ENCODE results near the gene EXOC5. TPM values are rescaled to one million over a fixed set of nuclear protein-coding genes. Genes with fewer than 3 reads are reported as not detected.
A peak's percentile ranks its signal among the peaks of the same experiment; 100 is the strongest.

The EXOC5 gene
- total RNA-seq, 1 experiment from 2014 or later = 69.8 TPM

DNA sequence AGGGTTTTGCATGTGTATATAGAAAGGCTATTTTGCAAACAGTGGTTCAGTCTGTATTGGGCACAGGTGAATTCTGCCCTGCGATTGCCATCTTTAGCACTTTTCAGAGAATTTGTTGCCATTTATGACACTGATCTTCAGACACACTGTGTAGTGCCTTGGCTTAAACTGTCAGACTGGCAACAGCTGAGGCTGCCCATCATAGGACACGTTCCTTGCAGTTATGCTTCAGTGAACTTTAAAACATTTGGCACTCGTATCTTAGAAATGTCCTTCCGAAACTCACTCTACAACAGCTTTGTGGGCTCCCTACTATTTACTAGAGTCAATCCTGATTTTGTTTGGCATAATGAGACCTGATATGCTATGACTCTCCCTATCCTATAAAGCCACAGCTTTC, 29.1 kb upstream of the EXOC5 start:
- Histone ChIP-seq H3K4me1 (peaks cover under 1% of the 10 kb centered on the region; the same call in 1 of the 2 replicates), H3K36me3 (ENCODE audit: control insufficient read depth, insufficient read depth, low read length) (no peaks in the 10 kb centered on the region), H3K9me3 (no peaks in the 10 kb centered on the region), H3K4me3 (ENCODE audit: low read depth, low read length) (no peak overlapping the region), H3K27me3 (replicated peaks; ENCODE audit: control insufficient read depth, insufficient read depth, low read length) (no peaks in the 10 kb centered on the region)
- H3K27me3 Mint-ChIP-seq (ENCODE audit: insufficient read depth, unreplicated experiment) = no peaks in the 10 kb centered on the region
- no peak overlapping the region for H3K27ac Mint-ChIP-seq (ENCODE audit: unreplicated experiment)
- POLR2A ChIA-PET = no interaction called here
- no peak for DNase-seq
- intact Hi-C loops (cut with micrococcal nuclease; ENCODE audit: unreplicated experiment) = loop anchor here (10.0 kb wide), 2 partner anchors 233 to 633 kb away; no protein-coding TSS in a partner anchor
- no peaks in the 10 kb centered on the region for H3K4me1 Mint-ChIP-seq (ENCODE audit: low read depth, unreplicated experiment)
- no peak overlapping the region for H3K4me3 Mint-ChIP-seq (ENCODE audit: unreplicated experiment)
- TF ChIP-seq, protein P1, sequence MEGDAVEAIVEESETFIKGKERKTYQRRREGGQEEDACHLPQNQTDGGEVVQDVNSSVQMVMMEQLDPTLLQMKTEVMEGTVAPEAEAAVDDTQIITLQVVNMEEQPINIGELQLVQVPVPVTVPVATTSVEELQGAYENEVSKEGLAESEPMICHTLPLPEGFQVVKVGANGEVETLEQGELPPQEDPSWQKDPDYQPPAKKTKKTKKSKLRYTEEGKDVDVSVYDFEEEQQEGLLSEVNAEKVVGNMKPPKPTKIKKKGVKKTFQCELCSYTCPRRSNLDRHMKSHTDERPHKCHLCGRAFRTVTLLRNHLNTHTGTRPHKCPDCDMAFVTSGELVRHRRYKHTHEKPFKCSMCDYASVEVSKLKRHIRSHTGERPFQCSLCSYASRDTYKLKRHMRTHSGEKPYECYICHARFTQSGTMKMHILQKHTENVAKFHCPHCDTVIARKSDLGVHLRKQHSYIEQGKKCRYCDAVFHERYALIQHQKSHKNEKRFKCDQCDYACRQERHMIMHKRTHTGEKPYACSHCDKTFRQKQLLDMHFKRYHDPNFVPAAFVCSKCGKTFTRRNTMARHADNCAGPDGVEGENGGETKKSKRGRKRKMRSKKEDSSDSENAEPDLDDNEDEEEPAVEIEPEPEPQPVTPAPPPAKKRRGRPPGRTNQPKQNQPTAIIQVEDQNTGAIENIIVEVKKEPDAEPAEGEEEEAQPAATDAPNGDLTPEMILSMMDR (IDR thresholded peaks at IDR 0.05; ENCODE audit: insufficient read depth in 1 of 2, low read depth in 1 of 2, low read length in 1 of 2, severe bottlenecking in 1 of 2, unreplicated experiment in 1 of 2) = no peak
- H3K9me3 Mint-ChIP-seq (ENCODE audit: unreplicated experiment) = no peaks in the 10 kb centered on the region
- no TSS peak for BruUV-seq (replicated peaks)
- no peaks in the 10 kb centered on the region for H3K36me3 Mint-ChIP-seq (ENCODE audit: insufficient read depth, unreplicated experiment)
- CTCF ChIA-PET = no interaction called here

DNA sequence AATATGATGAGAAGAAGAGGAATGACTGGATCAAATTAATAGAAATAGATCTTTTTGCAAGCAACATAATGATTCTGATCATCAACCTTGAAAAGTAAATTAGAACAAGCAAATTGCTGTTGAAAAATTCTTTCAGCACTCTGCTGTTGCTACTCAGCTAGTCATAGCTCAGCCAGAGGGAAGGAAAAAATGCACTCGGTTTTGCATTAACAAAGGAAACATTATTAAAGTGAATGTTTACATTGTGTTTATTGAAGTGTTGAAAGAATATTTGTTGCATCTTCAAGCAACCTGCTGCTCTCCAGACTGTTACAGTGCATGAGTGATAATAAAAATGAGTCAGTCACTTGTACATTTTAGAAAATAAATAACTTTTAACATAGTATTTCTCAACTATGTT, 26.5 kb upstream of the EXOC5 start:
- Histone ChIP-seq H3K4me1 (peaks cover 27% of the 10 kb centered on the region), H3K36me3 (ENCODE audit: control insufficient read depth, insufficient read depth, low read length) (no peaks in the 10 kb centered on the region), H3K9me3 (no peaks in the 10 kb centered on the region), H3K27me3 (replicated peaks; ENCODE audit: control insufficient read depth, insufficient read depth, low read length) (no peaks in the 10 kb centered on the region), H3K4me3 (ENCODE audit: low read depth, low read length) (no peak overlapping the region)
- ChIA-PET CTCF (no interaction called here), POLR2A (no interaction called here)
- no TSS peak for BruUV-seq (replicated peaks)
- no peak overlapping the region for H3K4me3 Mint-ChIP-seq (ENCODE audit: unreplicated experiment)
- no peaks in the 10 kb centered on the region for H3K4me1 Mint-ChIP-seq (ENCODE audit: low read depth, unreplicated experiment)
- H3K27me3 Mint-ChIP-seq (ENCODE audit: insufficient read depth, unreplicated experiment) = no peaks in the 10 kb centered on the region
- no peak overlapping the region for H3K27ac Mint-ChIP-seq (ENCODE audit: unreplicated experiment)
- no peak for DNase-seq
- TF ChIP-seq, protein P1 (IDR thresholded peaks at IDR 0.05; ENCODE audit: insufficient read depth in 1 of 2, low read depth in 1 of 2, low read length in 1 of 2, severe bottlenecking in 1 of 2, unreplicated experiment in 1 of 2) = no peak
- intact Hi-C loops (cut with micrococcal nuclease; ENCODE audit: unreplicated experiment) = loop anchor here (10.0 kb wide), 2 partner anchors 230 to 630 kb away; no protein-coding TSS in a partner anchor
- H3K9me3 Mint-ChIP-seq (ENCODE audit: unreplicated experiment) = no peaks in the 10 kb centered on the region
- peaks cover 5% of the 10 kb centered on the region for H3K36me3 Mint-ChIP-seq (ENCODE audit: insufficient read depth, unreplicated experiment)

DNA sequence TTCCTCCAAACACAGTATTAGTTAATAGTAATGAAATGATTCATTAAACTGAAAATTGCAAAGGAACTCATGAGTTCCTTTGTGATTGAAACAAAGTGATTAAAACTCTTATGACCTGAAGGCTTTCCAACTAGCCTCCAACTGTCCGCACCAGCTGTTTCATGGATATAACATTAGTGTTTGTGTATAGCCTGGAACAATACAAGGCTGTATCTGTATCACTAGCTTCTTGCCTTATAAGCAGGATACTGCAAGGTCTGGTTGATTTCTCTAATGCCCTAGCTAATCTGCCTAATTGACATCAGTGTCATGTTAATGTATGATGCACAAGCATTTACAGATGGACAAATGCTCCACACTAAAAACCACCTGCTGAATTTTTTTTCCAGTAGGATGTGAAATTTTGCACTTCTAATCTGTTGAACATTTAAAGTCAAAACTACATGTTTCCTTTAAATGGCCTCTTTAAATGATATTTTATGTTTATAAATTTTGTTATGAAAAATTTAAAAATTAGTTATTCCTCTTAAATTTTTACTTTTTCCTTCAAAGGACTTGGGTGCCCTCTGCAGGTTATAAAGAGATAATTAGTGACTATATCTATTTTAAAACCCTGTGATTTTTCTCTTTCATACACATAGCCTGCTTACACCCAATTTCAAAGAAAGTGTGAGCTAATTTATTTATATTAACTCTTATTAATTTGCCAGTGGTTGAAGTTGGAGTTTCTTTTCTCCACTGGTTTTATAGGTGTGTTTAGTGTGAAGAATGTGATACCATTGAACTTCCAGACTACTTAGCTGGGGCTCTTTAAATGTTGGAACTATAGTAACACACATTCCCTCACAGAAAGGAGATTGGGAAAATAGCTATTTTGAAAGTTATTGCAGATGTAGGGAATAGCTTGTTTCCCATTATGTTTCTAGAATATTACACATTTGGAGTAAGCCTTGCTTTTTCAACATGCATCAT, 25.4 kb upstream of the EXOC5 start:
- CTCF ChIA-PET = no interaction called here
- no peaks in the 10 kb centered on the region for H3K9me3 Mint-ChIP-seq (ENCODE audit: unreplicated experiment)
- no peaks in the 10 kb centered on the region for H3K36me3 ChIP-seq (ENCODE audit: control insufficient read depth, insufficient read depth, low read length)
- TF ChIP-seq, protein P1 (IDR thresholded peaks at IDR 0.05; ENCODE audit: insufficient read depth in 1 of 2, low read depth in 1 of 2, low read length in 1 of 2, severe bottlenecking in 1 of 2, unreplicated experiment in 1 of 2) = peak in 1 of 2 experiments; percentile 25
- intact Hi-C loops (cut with micrococcal nuclease; ENCODE audit: unreplicated experiment) = loop anchor here (1.0 to 10.0 kb wide), 4 partner anchors 77 to 803 kb away; no protein-coding TSS in a partner anchor
- H3K4me3 Mint-ChIP-seq (ENCODE audit: unreplicated experiment) = no peak overlapping the region
- H3K4me1 Mint-ChIP-seq (ENCODE audit: low read depth, unreplicated experiment) = no peaks in the 10 kb centered on the region
- H3K27ac Mint-ChIP-seq (ENCODE audit: unreplicated experiment) = no peak overlapping the region
- BruUV-seq (replicated peaks) = no TSS peak
- POLR2A ChIA-PET = no interaction called here
- no peaks in the 10 kb centered on the region for H3K27me3 Mint-ChIP-seq (ENCODE audit: insufficient read depth, unreplicated experiment)
- DNase-seq = no peak
- H3K4me1 ChIP-seq = peaks cover 29% of the 10 kb centered on the region
- H3K27me3 ChIP-seq (replicated peaks; ENCODE audit: control insufficient read depth, insufficient read depth, low read length) = no peaks in the 10 kb centered on the region
- H3K4me3 ChIP-seq (ENCODE audit: low read depth, low read length) = no peak overlapping the region
- H3K9me3 ChIP-seq = no peaks in the 10 kb centered on the region
- peaks cover 5% of the 10 kb centered on the region for H3K36me3 Mint-ChIP-seq (ENCODE audit: insufficient read depth, unreplicated experiment)
